HG03432 (cell line): ENCODE measurements around the gene FGF22.

Experiments used
- ATAC-seq: cut with Tn5 transposase; IDR thresholded peaks from one replicate; pipeline ENCODE4 v1.9.1; 2021; ENCODE audit warnings: mild to moderate bottlenecking, moderate library complexity; ENCODE audit not compliant: unreplicated experiment

The FGF22 gene

GRCh38 chr19:677601-678436, 38.1 kb downstream of the FGF22 start:
- no peak for ATAC-seq

GRCh38 chr19:678791-679388, 39.2 kb downstream of the FGF22 start:
- ATAC-seq = no peak

- peak; percentile 20 for ATAC-seq
Measured at GRCh38 chr19:679418-680286, 40.0 kb downstream of the FGF22 start.

- ATAC-seq = peak; percentile 74
Measured at GRCh38 chr19:680287-681028, 40.8 kb downstream of the FGF22 start.

GRCh38 chr19:681029-682019, 41.6 kb downstream of the FGF22 start:
- ATAC-seq = no peak

GRCh38 chr19:682678-683320, 43.1 kb downstream of the FGF22 start:
- no peak for ATAC-seq

- no peak for ATAC-seq
Measured at GRCh38 chr19:685454-685931, 45.8 kb downstream of the FGF22 start.

GRCh38 chr19:686589-687297, 47.1 kb downstream of the FGF22 start:
- ATAC-seq = no peak

GRCh38 chr19:687569-688166, 48.0 kb downstream of the FGF22 start:
- ATAC-seq = no peak

GRCh38 chr19:688214-688613, 48.5 kb downstream of the FGF22 start:
- ATAC-seq = no peak

GRCh38 chr19:688992-689391, 49.3 kb downstream of the FGF22 start:
- ATAC-seq = no peak

GRCh38 chr19:690203-690602, 50.5 kb downstream of the FGF22 start:
- no peak for ATAC-seq
